ENCODE results near the gene CCDC89.
A peak's percentile ranks its signal among the peaks of the same experiment; 100 is the strongest.

Gene CCDC89

GRCh38 chr11:85685820-85686459 lies at the start of gene CCDC89:
Gene CCDC89, minus strand, starts transcription at chr11:85686195. Its CDS starts 65 bp downstream, at chr11:85686130.
- peak within 1 kb of the TSS; percentile 67 for H3K4me3 ChIP-seq (ENCODE audit: low read length)
- peak; percentile 99 for DNase-seq (ENCODE audit: low read depth)
- no peak for TF ChIP-seq CTCF (conservative IDR thresholded peaks at IDR 0.05; ENCODE audit: low read length)

GRCh38 chr11:85732965-85733364 lies 47.0 kb upstream of the CCDC89 start:
- TF ChIP-seq CTCF (conservative IDR thresholded peaks at IDR 0.05; ENCODE audit: low read length) = no peak
- no peak for DNase-seq (ENCODE audit: low read depth)
- H3K4me3 ChIP-seq (ENCODE audit: low read length) = no peak overlapping the region

GRCh38 chr11:85726381-85726780 lies 40.4 kb upstream of the CCDC89 start:
- DNase-seq (ENCODE audit: low read depth) = no peak
- no peak for TF ChIP-seq CTCF (conservative IDR thresholded peaks at IDR 0.05; ENCODE audit: low read length)
- no peak overlapping the region for H3K4me3 ChIP-seq (ENCODE audit: low read length)

- TF ChIP-seq CTCF (conservative IDR thresholded peaks at IDR 0.05; ENCODE audit: low read length) = no peak
- DNase-seq (ENCODE audit: low read depth) = peak; percentile 92
- H3K4me3 ChIP-seq (ENCODE audit: low read length) = no peak overlapping the region
These were observed 39.7 kb upstream of the CCDC89 start for GRCh38 chr11:85725510-85726258.

DNA sequence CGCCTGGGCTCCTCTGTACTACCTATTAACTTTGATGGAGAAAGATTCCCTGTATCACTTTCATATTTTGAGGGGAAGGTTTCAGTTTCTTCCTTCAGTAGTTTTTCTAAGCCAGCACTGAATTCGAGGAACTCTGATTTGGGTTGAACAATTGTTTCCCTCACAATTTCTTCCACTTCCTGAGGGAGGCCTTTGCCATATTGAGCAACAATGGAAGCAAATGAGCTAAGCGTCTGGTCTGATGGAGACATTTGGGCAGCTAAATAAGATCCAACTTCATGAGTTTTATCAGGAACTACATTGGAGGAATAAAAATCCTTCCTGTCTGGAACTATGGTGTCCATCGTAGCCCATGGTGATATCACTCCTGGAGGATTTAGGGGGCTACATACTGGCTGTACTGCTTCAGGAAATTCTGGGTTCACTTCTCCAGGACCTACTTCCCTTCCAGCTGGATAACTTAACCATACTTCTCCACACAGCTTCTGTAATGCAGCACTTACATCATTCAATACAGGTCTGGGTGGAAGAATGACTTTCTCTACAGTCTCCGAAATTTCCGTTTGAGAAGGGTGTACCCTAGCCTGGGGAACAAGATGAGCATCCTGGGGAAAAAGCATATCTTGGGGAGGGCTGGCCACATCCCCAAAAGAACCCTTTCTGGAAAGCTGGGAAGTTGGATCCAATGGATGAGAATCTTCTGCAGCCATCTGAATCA lies 38.9 kb upstream of the CCDC89 start:
- DNase-seq (ENCODE audit: low read depth) = no peak
- TF ChIP-seq CTCF (conservative IDR thresholded peaks at IDR 0.05; ENCODE audit: low read length) = no peak
- no peak overlapping the region for H3K4me3 ChIP-seq (ENCODE audit: low read length)

- no peak for TF ChIP-seq CTCF (conservative IDR thresholded peaks at IDR 0.05; ENCODE audit: low read length)
These were observed 37.1 kb upstream of the CCDC89 start for GRCh38 chr11:85723088-85723487.

More at GRCh38 chr11:85723088-85723487, 37.1 kb upstream of the CCDC89 start:
- no peak for DNase-seq (ENCODE audit: low read depth)
- no peak overlapping the region for H3K4me3 ChIP-seq (ENCODE audit: low read length)
